ENCODE data around the gene PTK6.
A peak's percentile ranks its signal among the peaks of the same experiment; 100 is the strongest.

DNA sequence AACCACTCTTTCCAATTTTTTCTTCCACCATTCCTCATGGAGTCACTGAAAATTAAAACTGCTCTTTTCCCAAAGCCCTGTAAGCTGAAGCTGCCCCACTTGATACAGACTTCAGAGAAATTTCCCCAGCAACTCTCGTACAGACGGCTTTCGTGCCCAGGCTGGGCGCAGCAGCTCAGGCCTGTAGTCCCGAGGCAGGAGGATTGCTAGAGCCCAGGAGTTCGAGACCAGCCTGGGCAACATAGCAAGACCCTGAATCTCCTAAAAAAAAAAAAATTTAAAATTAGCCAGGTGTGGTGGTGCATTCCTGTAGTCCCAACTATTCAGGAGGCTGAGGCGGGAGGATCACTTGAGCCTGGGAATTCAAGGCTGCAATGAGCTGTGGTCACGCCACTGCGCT is 10.0 kb downstream of the PTK6 start:
- TF ChIP-seq ZNF423 (tag by site-specific recombination; IDR thresholded peaks at IDR 0.05) (no peak), ZNF24 (tag by site-specific recombination; IDR thresholded peaks at IDR 0.05) (no peak), KLF10 (tag by site-specific recombination; IDR thresholded peaks at IDR 0.05) (no peak), SCRT2 (tag by site-specific recombination; IDR thresholded peaks at IDR 0.05) (no peak), ZNF548 (tag by site-specific recombination; IDR thresholded peaks at IDR 0.05) (no peak)
- TF ChIP-seq, protein P1, sequence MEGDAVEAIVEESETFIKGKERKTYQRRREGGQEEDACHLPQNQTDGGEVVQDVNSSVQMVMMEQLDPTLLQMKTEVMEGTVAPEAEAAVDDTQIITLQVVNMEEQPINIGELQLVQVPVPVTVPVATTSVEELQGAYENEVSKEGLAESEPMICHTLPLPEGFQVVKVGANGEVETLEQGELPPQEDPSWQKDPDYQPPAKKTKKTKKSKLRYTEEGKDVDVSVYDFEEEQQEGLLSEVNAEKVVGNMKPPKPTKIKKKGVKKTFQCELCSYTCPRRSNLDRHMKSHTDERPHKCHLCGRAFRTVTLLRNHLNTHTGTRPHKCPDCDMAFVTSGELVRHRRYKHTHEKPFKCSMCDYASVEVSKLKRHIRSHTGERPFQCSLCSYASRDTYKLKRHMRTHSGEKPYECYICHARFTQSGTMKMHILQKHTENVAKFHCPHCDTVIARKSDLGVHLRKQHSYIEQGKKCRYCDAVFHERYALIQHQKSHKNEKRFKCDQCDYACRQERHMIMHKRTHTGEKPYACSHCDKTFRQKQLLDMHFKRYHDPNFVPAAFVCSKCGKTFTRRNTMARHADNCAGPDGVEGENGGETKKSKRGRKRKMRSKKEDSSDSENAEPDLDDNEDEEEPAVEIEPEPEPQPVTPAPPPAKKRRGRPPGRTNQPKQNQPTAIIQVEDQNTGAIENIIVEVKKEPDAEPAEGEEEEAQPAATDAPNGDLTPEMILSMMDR (tag by site-specific recombination; IDR thresholded peaks at IDR 0.05) = no peak
- TF ChIP-seq, protein P2, sequence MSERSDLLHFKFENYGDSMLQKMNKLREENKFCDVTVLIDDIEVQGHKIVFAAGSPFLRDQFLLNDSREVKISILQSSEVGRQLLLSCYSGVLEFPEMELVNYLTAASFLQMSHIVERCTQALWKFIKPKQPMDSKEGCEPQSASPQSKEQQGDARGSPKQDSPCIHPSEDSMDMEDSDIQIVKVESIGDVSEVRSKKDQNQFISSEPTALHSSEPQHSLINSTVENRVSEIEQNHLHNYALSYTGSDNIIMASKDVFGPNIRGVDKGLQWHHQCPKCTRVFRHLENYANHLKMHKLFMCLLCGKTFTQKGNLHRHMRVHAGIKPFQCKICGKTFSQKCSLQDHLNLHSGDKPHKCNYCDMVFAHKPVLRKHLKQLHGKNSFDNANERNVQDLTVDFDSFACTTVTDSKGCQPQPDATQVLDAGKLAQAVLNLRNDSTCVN (tag by site-specific recombination; optimal IDR thresholded peaks at IDR 0.05) = no peak
- TF ChIP-seq, protein P3, sequence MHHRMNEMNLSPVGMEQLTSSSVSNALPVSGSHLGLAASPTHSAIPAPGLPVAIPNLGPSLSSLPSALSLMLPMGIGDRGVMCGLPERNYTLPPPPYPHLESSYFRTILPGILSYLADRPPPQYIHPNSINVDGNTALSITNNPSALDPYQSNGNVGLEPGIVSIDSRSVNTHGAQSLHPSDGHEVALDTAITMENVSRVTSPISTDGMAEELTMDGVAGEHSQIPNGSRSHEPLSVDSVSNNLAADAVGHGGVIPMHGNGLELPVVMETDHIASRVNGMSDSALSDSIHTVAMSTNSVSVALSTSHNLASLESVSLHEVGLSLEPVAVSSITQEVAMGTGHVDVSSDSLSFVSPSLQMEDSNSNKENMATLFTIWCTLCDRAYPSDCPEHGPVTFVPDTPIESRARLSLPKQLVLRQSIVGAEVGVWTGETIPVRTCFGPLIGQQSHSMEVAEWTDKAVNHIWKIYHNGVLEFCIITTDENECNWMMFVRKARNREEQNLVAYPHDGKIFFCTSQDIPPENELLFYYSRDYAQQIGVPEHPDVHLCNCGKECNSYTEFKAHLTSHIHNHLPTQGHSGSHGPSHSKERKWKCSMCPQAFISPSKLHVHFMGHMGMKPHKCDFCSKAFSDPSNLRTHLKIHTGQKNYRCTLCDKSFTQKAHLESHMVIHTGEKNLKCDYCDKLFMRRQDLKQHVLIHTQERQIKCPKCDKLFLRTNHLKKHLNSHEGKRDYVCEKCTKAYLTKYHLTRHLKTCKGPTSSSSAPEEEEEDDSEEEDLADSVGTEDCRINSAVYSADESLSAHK (tag by site-specific recombination; IDR thresholded peaks at IDR 0.05) = peak; percentile 29; the same call in 1 of the 2 replicates

Measured in HEK293 (cell line).